DOHH2 (cell line): Measurements from ENCODE around the gene TMEM229B.

Source experiments
- H3F3A ChIP-seq: fragments of 200-600 bp; sonication (generic), shearing (Covaris generic); 2 replicates; pipeline ENCODE4 v1.6.0; 2016; ENCODE audit warnings: antibody characterized with exemption, mild to moderate bottlenecking; ENCODE audit not compliant: control insufficient read depth, insufficient read depth
- H3K27ac ChIP-seq: fragments of 200-600 bp; sonication (generic); 2 replicates; pipeline ENCODE4 v1.5.1; 2014; ENCODE audit warnings: low read depth, mild to moderate bottlenecking, low read length, moderate library complexity
- H3K27me3 ChIP-seq: fragments of 200-600 bp; sonication (generic); 2 replicates; pipeline ENCODE4 v1.6.1; 2014; ENCODE audit warnings: mild to moderate bottlenecking, low read length, mixed read lengths; ENCODE audit not compliant: control insufficient read depth
- H3K36me3 ChIP-seq: fragments of 200-600 bp; sonication (generic); 2 replicates; pipeline ENCODE4 v1.6.1; 2014; ENCODE audit warnings: mild to moderate bottlenecking, low read length, moderate library complexity, mixed read lengths; ENCODE audit not compliant: control insufficient read depth
- H3K4me1 ChIP-seq: fragments of 200-600 bp; sonication (generic); 2 replicates; pipeline ENCODE4 v1.6.1; 2014; ENCODE audit warnings: mild to moderate bottlenecking, low read length, mixed read lengths; ENCODE audit not compliant: control insufficient read depth
- H3K4me2 ChIP-seq: fragments of 200-600 bp; sonication (generic); 2 replicates; pipeline ENCODE4 v1.6.0; 2014; ENCODE audit warnings: mild to moderate bottlenecking, low read length, moderate library complexity
- H3K4me3 ChIP-seq: fragments of 200-600 bp; sonication (generic); 2 replicates; pipeline ENCODE4 v1.5.1; 2014; ENCODE audit warnings: mild to moderate bottlenecking, low read length, mixed read lengths
- H3K79me2 ChIP-seq: fragments of 200-600 bp; sonication (generic); 2 replicates; pipeline ENCODE4 v1.6.1; 2014; ENCODE audit warnings: mild to moderate bottlenecking, low read length, mixed read lengths; ENCODE audit not compliant: control insufficient read depth
- H3K9me2 ChIP-seq: fragments of 200-600 bp; sonication (generic); replicated peaks from 2 replicates; pipeline ENCODE4 v1.6.1; 2014; ENCODE audit warnings: mild to moderate bottlenecking, low read length, mixed read lengths; ENCODE audit not compliant: control insufficient read depth
- H3K9me3 ChIP-seq: fragments of 200-600 bp; sonication (generic); 2 replicates; pipeline ENCODE4 v1.6.1; 2014; ENCODE audit warnings: antibody characterized with exemption, low read length, mixed read lengths; ENCODE audit not compliant: control insufficient read depth, insufficient read depth
- H4K20me1 ChIP-seq: fragments of 200-600 bp; sonication (generic); 2 replicates; pipeline ENCODE4 v1.6.0; 2014; ENCODE audit warnings: low read depth, mild to moderate bottlenecking, antibody characterized with exemption, low read length, moderate library complexity; ENCODE audit not compliant: control insufficient read depth, insufficient read depth
- CTCF ChIP-seq: fragments of 200-600 bp; sonication (generic); IDR thresholded peaks from one replicate; pipeline ENCODE4 v1.5.1; 2014; ENCODE audit warnings: antibody characterized with exemption, mild to moderate bottlenecking, low read depth, low read length; ENCODE audit not compliant: poor library complexity, severe bottlenecking
- EZH2phosphoT487 ChIP-seq: fragments of 200-600 bp; sonication (generic); IDR thresholded peaks from 2 replicates; pipeline ENCODE4 v1.6.1; 2017; ENCODE audit warnings: borderline replicate concordance, mild to moderate bottlenecking, antibody characterized with exemption, low read length, moderate library complexity, mixed read lengths

Gene TMEM229B

GRCh38 chr14:67502867-67503266 is 14.3 kb upstream of the TMEM229B start:
- no peaks in the 10 kb centered on the region for H3K27me3 ChIP-seq
- no peak overlapping the region for H3K4me3 ChIP-seq
- H4K20me1 ChIP-seq = no peaks in the 10 kb centered on the region
- H3K9me3 ChIP-seq = no peaks in the 10 kb centered on the region
- no peaks in the 10 kb centered on the region for H3K79me2 ChIP-seq
- H3K4me2 ChIP-seq = no peak overlapping the region
- H3F3A ChIP-seq = no peaks in the 10 kb centered on the region
- H3K9me2 ChIP-seq = no peaks in the 10 kb centered on the region
- no peaks in the 10 kb centered on the region for H3K36me3 ChIP-seq
- no peak for TF ChIP-seq CTCF
- TF ChIP-seq EZH2phosphoT487 = no peak
- H3K27ac ChIP-seq = no peak overlapping the region
- no peaks in the 10 kb centered on the region for H3K4me1 ChIP-seq

- H3K4me1 ChIP-seq = no peaks in the 10 kb centered on the region
- H3K79me2 ChIP-seq = no peaks in the 10 kb centered on the region
- no peak for TF ChIP-seq CTCF
- no peak for TF ChIP-seq EZH2phosphoT487
- no peaks in the 10 kb centered on the region for H3F3A ChIP-seq
- H3K4me3 ChIP-seq = no peak overlapping the region
- H3K9me3 ChIP-seq = no peaks in the 10 kb centered on the region
- H3K27me3 ChIP-seq = no peaks in the 10 kb centered on the region
- no peaks in the 10 kb centered on the region for H4K20me1 ChIP-seq
- no peak overlapping the region for H3K27ac ChIP-seq
- H3K4me2 ChIP-seq = no peak overlapping the region
- no peaks in the 10 kb centered on the region for H3K9me2 ChIP-seq
- H3K36me3 ChIP-seq = no peaks in the 10 kb centered on the region
Observed at GRCh38 chr14:67501670-67502069, 13.1 kb upstream of the TMEM229B start.

GRCh38 chr14:67500981-67501380 is 12.5 kb upstream of the TMEM229B start:
- Histone ChIP-seq H3K4me1 (no peaks in the 10 kb centered on the region), H3K9me2 (no peaks in the 10 kb centered on the region), H3K36me3 (no peaks in the 10 kb centered on the region), H3K27ac (no peak overlapping the region), H3K27me3 (no peaks in the 10 kb centered on the region), H3K9me3 (no peaks in the 10 kb centered on the region), H3K79me2 (no peaks in the 10 kb centered on the region), H3K4me2 (no peak overlapping the region), H4K20me1 (no peaks in the 10 kb centered on the region), H3F3A (no peaks in the 10 kb centered on the region), H3K4me3 (no peak overlapping the region)
- no peak for TF ChIP-seq EZH2phosphoT487
- no peak for TF ChIP-seq CTCF

- no peak for TF ChIP-seq CTCF
- H4K20me1 ChIP-seq = no peaks in the 10 kb centered on the region
Observed at GRCh38 chr14:67497716-67498115, 9.2 kb upstream of the TMEM229B start.

More at GRCh38 chr14:67497716-67498115, 9.2 kb upstream of the TMEM229B start:
- Histone ChIP-seq H3K4me3 (no peak overlapping the region), H3K27me3 (no peaks in the 10 kb centered on the region), H3K4me2 (no peak overlapping the region), H3K27ac (no peak overlapping the region), H3K9me2 (no peaks in the 10 kb centered on the region), H3K79me2 (no peaks in the 10 kb centered on the region), H3K4me1 (peaks cover 8% of the 10 kb centered on the region), H3K36me3 (no peaks in the 10 kb centered on the region), H3F3A (no peaks in the 10 kb centered on the region), H3K9me3 (peaks cover 16% of the 10 kb centered on the region)
